Measurements from ENCODE around the gene FBXL14. TPM values are rescaled to one million over a fixed set of nuclear protein-coding genes. Genes with fewer than 3 reads are reported as not detected.

The FBXL14 gene
- total and polyA plus RNA-seq, 9 of the 15 experiments (the other 6 are each of a cell fraction or from before 2014, with no cell fraction given), result 0.13 to 9.8 (median 3.3) TPM

DNA sequence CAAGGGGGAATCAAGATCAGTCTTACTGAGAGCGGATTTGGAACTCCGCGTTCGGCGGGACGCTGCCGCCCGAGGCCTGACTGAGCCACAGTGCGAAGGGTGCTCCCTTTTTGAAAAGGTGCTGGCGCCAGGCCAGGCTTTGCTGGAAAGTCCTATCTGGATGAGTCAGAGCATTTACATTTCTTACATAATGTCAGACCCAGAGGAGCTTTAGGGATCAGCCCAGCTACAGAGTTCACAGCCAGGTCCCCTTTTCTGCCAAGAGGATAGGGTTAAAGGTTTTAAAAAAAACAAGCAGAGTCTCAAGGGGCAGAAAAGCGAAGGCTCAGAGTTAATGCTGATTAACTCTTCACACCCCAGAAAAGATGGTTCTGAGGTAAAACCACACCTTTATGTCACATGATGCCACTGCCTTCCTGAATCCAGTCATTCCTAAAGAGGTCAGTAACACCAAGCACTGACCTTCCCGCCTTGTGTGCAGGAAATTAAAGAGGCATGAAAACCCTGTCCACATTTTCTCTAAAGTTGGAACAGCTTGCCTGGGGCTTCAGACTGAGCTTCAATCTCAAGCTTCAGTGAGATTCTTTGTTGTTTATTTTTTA is 11.7 kb upstream of the FBXL14 start (continued):
- TF ChIP-seq, protein P1, sequence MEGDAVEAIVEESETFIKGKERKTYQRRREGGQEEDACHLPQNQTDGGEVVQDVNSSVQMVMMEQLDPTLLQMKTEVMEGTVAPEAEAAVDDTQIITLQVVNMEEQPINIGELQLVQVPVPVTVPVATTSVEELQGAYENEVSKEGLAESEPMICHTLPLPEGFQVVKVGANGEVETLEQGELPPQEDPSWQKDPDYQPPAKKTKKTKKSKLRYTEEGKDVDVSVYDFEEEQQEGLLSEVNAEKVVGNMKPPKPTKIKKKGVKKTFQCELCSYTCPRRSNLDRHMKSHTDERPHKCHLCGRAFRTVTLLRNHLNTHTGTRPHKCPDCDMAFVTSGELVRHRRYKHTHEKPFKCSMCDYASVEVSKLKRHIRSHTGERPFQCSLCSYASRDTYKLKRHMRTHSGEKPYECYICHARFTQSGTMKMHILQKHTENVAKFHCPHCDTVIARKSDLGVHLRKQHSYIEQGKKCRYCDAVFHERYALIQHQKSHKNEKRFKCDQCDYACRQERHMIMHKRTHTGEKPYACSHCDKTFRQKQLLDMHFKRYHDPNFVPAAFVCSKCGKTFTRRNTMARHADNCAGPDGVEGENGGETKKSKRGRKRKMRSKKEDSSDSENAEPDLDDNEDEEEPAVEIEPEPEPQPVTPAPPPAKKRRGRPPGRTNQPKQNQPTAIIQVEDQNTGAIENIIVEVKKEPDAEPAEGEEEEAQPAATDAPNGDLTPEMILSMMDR (IDR thresholded peaks at IDR 0.05 in 2 of 3, conservative IDR thresholded peaks at IDR 0.05 in 1 of 3; ENCODE audit: insufficient read depth in 2 of 3, low read depth in 1 of 3, low read length in 3 of 3), result no peak
- TF ChIP-seq TCF3 (CRISPR knock-in tag; IDR thresholded peaks at IDR 0.05) (no peak), NCOA1 (IDR thresholded peaks at IDR 0.05; ENCODE audit: low read depth) (no peak), NCOR1 (IDR thresholded peaks at IDR 0.05) (peak; percentile 56), RBM17 (IDR thresholded peaks at IDR 0.05; ENCODE audit: borderline replicate concordance, low read depth, low read length) (no peak), HIVEP1 (CRISPR knock-in tag; IDR thresholded peaks at IDR 0.05) (no peak), LEF1 (IDR thresholded peaks at IDR 0.05) (no peak), ZNF778 (CRISPR knock-in tag; IDR thresholded peaks at IDR 0.05) (no peak), HNRNPL (IDR thresholded peaks at IDR 0.05; ENCODE audit: low read depth, low read length) (no peak), NUFIP1 (IDR thresholded peaks at IDR 0.05; ENCODE audit: partially characterized antibody) (no peak), HCFC1 (IDR thresholded peaks at IDR 0.05; ENCODE audit: low read depth, low read length) (no peak), TAF7 (tag; IDR thresholded peaks at IDR 0.05) (no peak; the same call in 1 of the 2 replicates), CBFA2T2 (conservative IDR thresholded peaks at IDR 0.05) (no peak), SAP30 (IDR thresholded peaks at IDR 0.05; ENCODE audit: borderline replicate concordance, insufficient read depth, low read depth, low read length, poor library complexity, severe bottlenecking) (no peak), NEUROD1 (IDR thresholded peaks at IDR 0.05; ENCODE audit: borderline replicate concordance, low read depth, low read length, partially characterized antibody) (no peak), ETV5 (CRISPR knock-in tag; IDR thresholded peaks at IDR 0.05; ENCODE audit: low read depth) (no peak), BRCA1 (IDR thresholded peaks at IDR 0.05) (no peak), BRCA1 (CRISPR knock-in tag; IDR thresholded peaks at IDR 0.05) (no peak), SMARCE1 (IDR thresholded peaks at IDR 0.05) (peak; percentile 69), TAF9B (IDR thresholded peaks at IDR 0.05; ENCODE audit: partially characterized antibody) (peak; percentile 35)
- TF ChIP-seq, protein P2, sequence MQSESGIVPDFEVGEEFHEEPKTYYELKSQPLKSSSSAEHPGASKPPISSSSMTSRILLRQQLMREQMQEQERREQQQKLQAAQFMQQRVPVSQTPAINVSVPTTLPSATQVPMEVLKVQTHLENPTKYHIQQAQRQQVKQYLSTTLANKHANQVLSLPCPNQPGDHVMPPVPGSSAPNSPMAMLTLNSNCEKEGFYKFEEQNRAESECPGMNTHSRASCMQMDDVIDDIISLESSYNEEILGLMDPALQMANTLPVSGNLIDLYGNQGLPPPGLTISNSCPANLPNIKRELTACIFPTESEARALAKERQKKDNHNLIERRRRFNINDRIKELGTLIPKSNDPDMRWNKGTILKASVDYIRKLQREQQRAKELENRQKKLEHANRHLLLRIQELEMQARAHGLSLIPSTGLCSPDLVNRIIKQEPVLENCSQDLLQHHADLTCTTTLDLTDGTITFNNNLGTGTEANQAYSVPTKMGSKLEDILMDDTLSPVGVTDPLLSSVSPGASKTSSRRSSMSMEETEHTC (IDR thresholded peaks at IDR 0.05), result no peak
- TF ChIP-seq, protein P3, sequence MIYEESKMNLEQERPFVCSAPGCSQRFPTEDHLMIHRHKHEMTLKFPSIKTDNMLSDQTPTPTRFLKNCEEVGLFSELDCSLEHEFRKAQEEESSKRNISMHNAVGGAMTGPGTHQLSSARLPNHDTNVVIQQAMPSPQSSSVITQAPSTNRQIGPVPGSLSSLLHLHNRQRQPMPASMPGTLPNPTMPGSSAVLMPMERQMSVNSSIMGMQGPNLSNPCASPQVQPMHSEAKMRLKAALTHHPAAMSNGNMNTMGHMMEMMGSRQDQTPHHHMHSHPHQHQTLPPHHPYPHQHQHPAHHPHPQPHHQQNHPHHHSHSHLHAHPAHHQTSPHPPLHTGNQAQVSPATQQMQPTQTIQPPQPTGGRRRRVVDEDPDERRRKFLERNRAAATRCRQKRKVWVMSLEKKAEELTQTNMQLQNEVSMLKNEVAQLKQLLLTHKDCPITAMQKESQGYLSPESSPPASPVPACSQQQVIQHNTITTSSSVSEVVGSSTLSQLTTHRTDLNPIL (CRISPR knock-in tag; IDR thresholded peaks at IDR 0.05), result no peak
- TF ChIP-seq, protein P4, sequence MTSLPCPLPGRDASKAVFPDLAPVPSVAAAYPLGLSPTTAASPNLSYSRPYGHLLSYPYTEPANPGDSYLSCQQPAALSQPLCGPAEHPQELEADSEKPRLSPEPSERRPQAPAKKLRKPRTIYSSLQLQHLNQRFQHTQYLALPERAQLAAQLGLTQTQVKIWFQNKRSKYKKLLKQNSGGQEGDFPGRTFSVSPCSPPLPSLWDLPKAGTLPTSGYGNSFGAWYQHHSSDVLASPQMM (CRISPR knock-in tag; IDR thresholded peaks at IDR 0.05), result no peak
- TF ChIP-seq, protein P5, sequence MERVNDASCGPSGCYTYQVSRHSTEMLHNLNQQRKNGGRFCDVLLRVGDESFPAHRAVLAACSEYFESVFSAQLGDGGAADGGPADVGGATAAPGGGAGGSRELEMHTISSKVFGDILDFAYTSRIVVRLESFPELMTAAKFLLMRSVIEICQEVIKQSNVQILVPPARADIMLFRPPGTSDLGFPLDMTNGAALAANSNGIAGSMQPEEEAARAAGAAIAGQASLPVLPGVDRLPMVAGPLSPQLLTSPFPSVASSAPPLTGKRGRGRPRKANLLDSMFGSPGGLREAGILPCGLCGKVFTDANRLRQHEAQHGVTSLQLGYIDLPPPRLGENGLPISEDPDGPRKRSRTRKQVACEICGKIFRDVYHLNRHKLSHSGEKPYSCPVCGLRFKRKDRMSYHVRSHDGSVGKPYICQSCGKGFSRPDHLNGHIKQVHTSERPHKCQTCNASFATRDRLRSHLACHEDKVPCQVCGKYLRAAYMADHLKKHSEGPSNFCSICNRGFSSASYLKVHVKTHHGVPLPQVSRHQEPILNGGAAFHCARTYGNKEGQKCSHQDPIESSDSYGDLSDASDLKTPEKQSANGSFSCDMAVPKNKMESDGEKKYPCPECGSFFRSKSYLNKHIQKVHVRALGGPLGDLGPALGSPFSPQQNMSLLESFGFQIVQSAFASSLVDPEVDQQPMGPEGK (CRISPR knock-in tag; IDR thresholded peaks at IDR 0.05; ENCODE audit: borderline replicate concordance), result no peak
